ENCODE results near the gene SH3RF1.

GRCh38 chr4:169282429-169283113, 11.8 kb upstream of the SH3RF1 start:
- TF ChIP-seq GATA3 (IDR thresholded peaks at IDR 0.05; ENCODE audit: low read depth, low read length) (no peak), GATA2 (IDR thresholded peaks at IDR 0.05; ENCODE audit: low read depth, low read length) (no peak)
